ENCODE results near the gene HSPA6.

DNA sequence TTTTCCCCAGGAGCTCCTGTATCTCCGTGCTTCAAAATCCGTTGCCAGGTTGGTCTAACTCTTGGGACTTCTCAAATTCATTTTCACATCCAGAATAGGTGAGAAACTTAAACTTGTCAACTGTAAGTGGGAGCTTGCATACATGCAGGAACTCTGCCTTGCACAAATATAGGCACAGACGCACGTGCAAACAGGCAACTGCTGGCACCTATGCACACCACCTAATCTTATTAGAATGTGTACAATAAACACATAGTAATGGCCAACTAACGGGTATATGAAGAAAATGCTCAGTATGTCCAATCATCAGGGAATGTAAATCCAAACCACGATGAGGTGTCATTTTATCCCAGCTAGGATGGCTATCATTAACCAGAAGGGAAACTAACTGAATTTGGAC lies 41.7 kb upstream of the HSPA6 start:
- TF ChIP-seq GATA2 (IDR thresholded peaks at IDR 0.05; ENCODE audit: low read depth, low read length) (no peak), GATA3 (IDR thresholded peaks at IDR 0.05; ENCODE audit: low read depth, low read length) (no peak)

Data from SH-SY5Y (cell line).